CD4-positive, alpha-beta memory T cell (primary cell): ENCODE measurements around the gene CBX8. TPM values are rescaled to one million over a fixed set of nuclear protein-coding genes. Genes with fewer than 3 reads are reported as not detected.
"Not testable (repeated sequence)": the region's sequence is repeated elsewhere in the genome, so short reads cannot be mapped to it uniquely, and the experiment has no call there.

Experiments
- CTCF ChIA-PET: fragments of 350-600 bp; sonication (Branson Sonifier 250); formaldehyde crosslinking; loops from one replicate; lab custom pipeline; 2021; ENCODE audit warnings: inconsistent platforms; ENCODE audit not compliant: partially characterized antibody; lab: Charles Lee
- POLR2A ChIA-PET: fragments of 350-600 bp; sonication (Branson Sonifier 250); formaldehyde crosslinking; loops from one replicate; lab custom pipeline; 2021; ENCODE audit not compliant: partially characterized antibody; lab: Charles Lee
- DNase-seq, 5 donors: peaks; one replicate each; pipeline versions ENCODE4 v3.0.0 to v3.0.0-alpha.2; 2020 to 2022; ENCODE audit warnings: mixed read lengths in 1 of 5
- H3K27ac ChIP-seq: one replicate; pipeline ENCODE4 v1.7.0; 2013; ENCODE audit warnings: low read depth, low read length
- H3K27me3 ChIP-seq: 2 replicates; pipeline ENCODE4 v1.7.0; 2013; ENCODE audit warnings: mild to moderate bottlenecking, low read length, moderate library complexity; ENCODE audit not compliant: insufficient read depth
- H3K36me3 ChIP-seq: 2 replicates; pipeline ENCODE4 v1.7.0; 2013; ENCODE audit warnings: mild to moderate bottlenecking, low read length, moderate library complexity; ENCODE audit not compliant: insufficient read depth
- H3K4me1 ChIP-seq: 2 replicates; pipeline ENCODE4 v1.7.0; 2013; ENCODE audit warnings: mild to moderate bottlenecking, low read length, moderate library complexity; ENCODE audit not compliant: insufficient read depth
- H3K4me3 ChIP-seq, 2 donors: one replicate each; pipeline ENCODE4 v1.7.0; 2013; ENCODE audit warnings: low read length in 2 of 2, mild to moderate bottlenecking in 1 of 2
- H3K9me3 ChIP-seq, 2 donors: one replicate each; pipeline ENCODE4 v1.7.0; 2013; ENCODE audit warnings: low read length in 2 of 2, control low read depth in 1 of 2; ENCODE audit not compliant: control insufficient read depth in 1 of 2
- H3K27ac Mint-ChIP-seq, 7 donors: one replicate each; pipeline ENCODE4 v1.8.0; 2020 to 2021; ENCODE audit warnings: mixed read lengths in 7 of 7, mild to moderate bottlenecking in 6 of 7, inconsistent platforms in 3 of 7, moderate library complexity in 3 of 7
- H3K27me3 Mint-ChIP-seq, 2 donors: one replicate each; pipeline ENCODE4 v1.8.0; 2020 to 2021; ENCODE audit warnings: mixed read lengths in 2 of 2
- H3K36me3 Mint-ChIP-seq, 2 donors: one replicate each; pipeline ENCODE4 v1.8.0; 2020 to 2021; ENCODE audit warnings: mixed read lengths in 2 of 2, inconsistent platforms in 1 of 2, mild to moderate bottlenecking in 1 of 2
- H3K4me1 Mint-ChIP-seq, 4 donors: one replicate each; pipeline ENCODE4 v1.8.0; 2020 to 2021; ENCODE audit warnings: mixed read lengths in 4 of 4, mild to moderate bottlenecking in 1 of 4
- H3K4me3 Mint-ChIP-seq, 8 donors: one replicate each; pipeline ENCODE4 v1.8.0; 2020 to 2021; ENCODE audit warnings: mixed read lengths in 8 of 8, mild to moderate bottlenecking in 7 of 8, moderate library complexity in 6 of 8, inconsistent platforms in 3 of 8
- H3K9me3 Mint-ChIP-seq, 8 donors: one replicate each; pipeline ENCODE4 v1.8.0; 2020 to 2021; ENCODE audit warnings: mixed read lengths in 8 of 8, mild to moderate bottlenecking in 5 of 8, inconsistent platforms in 3 of 8, moderate library complexity in 1 of 8
- intact Hi-C: fragments of 100-400 bp; cut with micrococcal nuclease; formaldehyde crosslinking; loops from one replicate; pipeline ENCODE4 v1.15.1; 2023
- polyA plus RNA-seq, 2 donors: library from polyadenylated mRNA; unstranded; fragments of 300-500 nt; fragmentation: Illumina TruSeq; gene quantifications; one replicate each; pipeline ENCODE4 v1.2.3, GENCODE V29; 2021
- total RNA-seq, 2 experiments: library from RNA; stranded (reverse); gene quantifications; one replicate each; pipeline ENCODE4 v1.2.3, GENCODE V29; 2021

The CBX8 gene
- total and polyA plus RNA-seq, 4 experiments from 2014 or later = 0.29 to 4.1 (median 1.6) TPM

- no peaks in the 10 kb centered on the region for H3K36me3 ChIP-seq
- no peak overlapping the region for H3K4me3 Mint-ChIP-seq
- ChIA-PET CTCF (interaction anchor here (0.9 kb wide), 1 partner anchor 246 kb away, joined by 3 read pairs; no protein-coding TSS in a partner anchor), POLR2A (no interaction called here)
- no peaks in the 10 kb centered on the region for H3K4me1 ChIP-seq
- no peaks in the 10 kb centered on the region for H3K4me1 Mint-ChIP-seq
- no peak overlapping the region for H3K27ac ChIP-seq
- no peak for DNase-seq
- no peaks in the 10 kb centered on the region for H3K9me3 ChIP-seq
- no peaks in the 10 kb centered on the region for H3K36me3 Mint-ChIP-seq
- H3K27me3 ChIP-seq = no peaks in the 10 kb centered on the region
- intact Hi-C loops = no loop called here
- H3K27ac Mint-ChIP-seq = no peak overlapping the region
- no peak overlapping the region for H3K4me3 ChIP-seq
- peaks cover 11 to 14% of the 10 kb centered on the region in 2 donors for H3K27me3 Mint-ChIP-seq
- no peaks in the 10 kb centered on the region for H3K9me3 Mint-ChIP-seq
These were observed 36.5 kb downstream of the CBX8 start for GRCh38 chr17:79760197-79760906.

DNA sequence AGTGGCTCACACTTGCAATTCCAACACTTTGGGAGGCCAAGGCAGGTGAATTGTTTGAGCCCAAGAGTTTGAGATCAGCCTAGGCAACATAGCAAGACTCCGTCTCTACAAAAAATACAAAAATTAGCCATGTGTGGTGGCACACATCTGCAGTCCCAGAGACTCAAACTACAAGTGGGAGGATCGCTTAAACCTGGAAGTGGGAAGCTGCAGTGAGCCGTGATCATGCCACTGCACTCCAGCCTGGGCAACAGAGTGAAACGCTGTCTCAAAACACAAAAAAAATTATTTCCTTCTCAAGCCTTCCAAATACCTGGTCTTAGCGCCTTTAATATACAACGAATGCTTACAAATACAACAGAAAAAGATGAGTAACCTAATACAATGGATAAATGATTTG lies 38.6 kb downstream of the CBX8 start:
- H3K36me3 Mint-ChIP-seq = no peaks in the 10 kb centered on the region
- CTCF ChIA-PET = no interaction called here
- no peaks in the 10 kb centered on the region for H3K27me3 ChIP-seq
- peaks cover 13 to 17% of the 10 kb centered on the region in 2 donors for H3K27me3 Mint-ChIP-seq
- H3K4me3 Mint-ChIP-seq = no peak overlapping the region
- intact Hi-C loops = no loop called here
- H3K27ac ChIP-seq = no peak overlapping the region
- no peaks in the 10 kb centered on the region for H3K4me1 ChIP-seq
- no peaks in the 10 kb centered on the region for H3K4me1 Mint-ChIP-seq
- no peaks in the 10 kb centered on the region for H3K9me3 Mint-ChIP-seq
- POLR2A ChIA-PET = no interaction called here
- H3K9me3 ChIP-seq = no peaks in the 10 kb centered on the region
- DNase-seq = no peak
- H3K4me3 ChIP-seq = no peak overlapping the region
- H3K27ac Mint-ChIP-seq = no peak overlapping the region
- H3K36me3 ChIP-seq = no peaks in the 10 kb centered on the region

DNA sequence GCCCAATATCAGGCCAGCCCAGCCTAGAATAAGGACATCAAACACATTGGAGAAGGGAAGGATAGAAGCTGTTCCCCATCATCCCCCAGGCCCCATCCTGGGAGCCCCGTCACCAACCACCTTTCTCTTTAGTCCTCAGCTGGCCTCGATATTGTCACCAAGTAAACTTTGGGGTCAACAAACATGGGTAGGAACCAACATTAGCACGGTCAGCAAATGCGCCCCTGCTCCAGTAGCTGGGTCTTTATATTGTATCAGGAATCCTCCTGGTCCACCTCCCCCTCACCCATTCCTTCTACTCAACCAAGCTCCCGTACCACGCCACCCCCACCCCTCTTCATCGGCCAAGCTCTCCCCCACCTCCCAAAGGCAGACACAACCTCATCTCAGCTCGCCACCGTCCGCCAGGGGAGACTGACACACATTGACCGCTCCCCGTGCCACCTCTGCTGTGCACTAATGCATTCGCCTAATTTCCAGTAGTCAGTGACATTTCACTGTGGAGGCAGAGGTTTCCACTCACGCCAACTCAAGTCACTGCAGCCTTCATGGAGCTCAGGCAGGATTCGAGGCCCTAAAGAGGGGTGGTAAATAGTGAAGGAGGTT lies 39.6 kb downstream of the CBX8 start:
- no peaks in the 10 kb centered on the region for H3K4me1 Mint-ChIP-seq
- no peak overlapping the region for H3K27ac Mint-ChIP-seq
- H3K4me3 ChIP-seq = no peak overlapping the region

GRCh38 chr17:79755591-79755990 lies 41.3 kb downstream of the CBX8 start:
- Mint-ChIP-seq H3K9me3 (no peaks in the 10 kb centered on the region), H3K27ac (no peak overlapping the region), H3K27me3 (peaks cover 20 to 28% of the 10 kb centered on the region in 2 donors), H3K36me3 (no peaks in the 10 kb centered on the region), H3K4me3 (no peak overlapping the region), H3K4me1 (no peaks in the 10 kb centered on the region)
- no peaks in the 10 kb centered on the region for H3K9me3 ChIP-seq
- no peaks in the 10 kb centered on the region for H3K36me3 ChIP-seq
- no peak for DNase-seq
- POLR2A ChIA-PET = no interaction called here
- no peaks in the 10 kb centered on the region for H3K4me1 ChIP-seq
- no peak overlapping the region for H3K4me3 ChIP-seq
- no peaks in the 10 kb centered on the region for H3K27me3 ChIP-seq
- intact Hi-C loops = no loop called here
- CTCF ChIA-PET = no interaction called here
- H3K27ac ChIP-seq = no peak overlapping the region

More for the DNA sequence above, 39.6 kb downstream of the CBX8 start:
- DNase-seq = no peak
- Histone ChIP-seq H3K27ac (no peak overlapping the region), H3K4me1 (no peaks in the 10 kb centered on the region), H3K9me3 (no peaks in the 10 kb centered on the region), H3K36me3 (no peaks in the 10 kb centered on the region), H3K27me3 (no peaks in the 10 kb centered on the region)
- ChIA-PET CTCF (interaction anchor here (0.9 kb wide), 1 partner anchor 12 kb away, joined by 5 read pairs; no protein-coding TSS in a partner anchor), POLR2A (no interaction called here)
- H3K27me3 Mint-ChIP-seq = peaks cover 13 to 17% of the 10 kb centered on the region in 2 donors
- no peak overlapping the region for H3K4me3 Mint-ChIP-seq
- H3K9me3 Mint-ChIP-seq = no peaks in the 10 kb centered on the region
- intact Hi-C loops = no loop called here
- no peaks in the 10 kb centered on the region for H3K36me3 Mint-ChIP-seq

GRCh38 chr17:79754903-79755302 lies 42.0 kb downstream of the CBX8 start:
- POLR2A ChIA-PET, H3K36me3 Mint-ChIP-seq, H3K4me3 ChIP-seq, H3K27ac ChIP-seq, H3K9me3 Mint-ChIP-seq, H3K36me3 ChIP-seq, H3K4me1 ChIP-seq, H3K4me1 Mint-ChIP-seq, intact Hi-C loops, H3K4me3 Mint-ChIP-seq, DNase-seq, H3K9me3 ChIP-seq, H3K27me3 ChIP-seq, H3K27ac Mint-ChIP-seq: not testable (repeated sequence)
- CTCF ChIA-PET = interaction anchor here (1.0 kb wide), 1 partner anchor 9 kb away, joined by 3 read pairs; no protein-coding TSS in a partner anchor
- peaks cover 19 to 31% of the 10 kb centered on the region in 2 donors for H3K27me3 Mint-ChIP-seq

GRCh38 chr17:79754370-79754769 lies 42.5 kb downstream of the CBX8 start:
- Mint-ChIP-seq H3K36me3 (no peaks in the 10 kb centered on the region), H3K27me3 (peaks cover 22 to 35% of the 10 kb centered on the region in 2 donors), H3K9me3 (no peaks in the 10 kb centered on the region), H3K27ac (no peak overlapping the region), H3K4me3 (no peak overlapping the region), H3K4me1 (no peaks in the 10 kb centered on the region)
- no peak overlapping the region for H3K27ac ChIP-seq
- H3K27me3 ChIP-seq = no peaks in the 10 kb centered on the region
- H3K36me3 ChIP-seq = no peaks in the 10 kb centered on the region
- ChIA-PET POLR2A (no interaction called here), CTCF (interaction anchor here (1.0 kb wide), 1 partner anchor 9 kb away, joined by 3 read pairs; no protein-coding TSS in a partner anchor)
- H3K4me3 ChIP-seq = no peak overlapping the region
- H3K4me1 ChIP-seq = no peaks in the 10 kb centered on the region
- DNase-seq = no peak
- no peaks in the 10 kb centered on the region for H3K9me3 ChIP-seq
- intact Hi-C loops = no loop called here

DNA sequence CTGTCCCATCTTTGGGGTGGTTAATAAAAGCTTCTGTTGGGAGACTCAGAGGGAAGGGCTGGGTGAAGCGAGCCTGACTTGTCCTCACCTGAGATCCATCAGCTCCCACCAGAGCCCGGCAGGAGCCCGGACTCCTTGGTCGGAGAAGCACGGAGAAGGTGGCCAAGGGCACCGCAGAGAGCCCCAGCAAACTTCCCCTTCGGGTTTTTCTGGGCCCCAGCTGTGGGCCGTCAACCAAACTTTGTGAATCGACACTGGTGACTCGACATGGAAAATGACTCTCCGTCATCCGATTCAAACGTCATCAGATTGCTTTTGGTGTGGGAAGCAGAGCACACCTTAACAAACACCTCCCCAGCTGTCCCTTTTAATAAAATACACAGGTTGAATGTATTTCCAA lies 44.7 kb downstream of the CBX8 start:
- Histone ChIP-seq H3K36me3 (no peaks in the 10 kb centered on the region), H3K4me3 (no peak overlapping the region), H3K9me3 (no peaks in the 10 kb centered on the region), H3K27ac (no peak overlapping the region), H3K4me1 (peaks cover 8% of the 10 kb centered on the region), H3K27me3 (peaks cover 6% of the 10 kb centered on the region)
- intact Hi-C loops = no loop called here
- peaks cover 23 to 36% of the 10 kb centered on the region in 2 donors for H3K27me3 Mint-ChIP-seq
- H3K36me3 Mint-ChIP-seq = no peaks in the 10 kb centered on the region
- no peak for DNase-seq
- ChIA-PET POLR2A (no interaction called here), CTCF (interaction anchor here (2.5 kb wide), 1 partner anchor 11 kb away, joined by 11 read pairs; no protein-coding TSS in a partner anchor)
- H3K4me1 Mint-ChIP-seq = peaks cover 0 to 7% (median 3%) of the 10 kb centered on the region in 4 donors
- H3K9me3 Mint-ChIP-seq = peaks cover 0 to 2% (median 0%) of the 10 kb centered on the region in 8 donors
- H3K4me3 Mint-ChIP-seq = no peak overlapping the region
- no peak overlapping the region for H3K27ac Mint-ChIP-seq
